GM21381 (cell line): Measurements from ENCODE around the gene RAD51B.

Experiments used
- ATAC-seq: cut with Tn5 transposase; IDR thresholded peaks from one replicate; pipeline ENCODE4 v1.9.1; 2021; ENCODE audit warnings: mild to moderate bottlenecking, moderate library complexity; ENCODE audit not compliant: unreplicated experiment

The RAD51B gene

GRCh38 chr14:68612049-68612448 lies 792.5 kb downstream of the RAD51B start:
- ATAC-seq = no peak

DNA sequence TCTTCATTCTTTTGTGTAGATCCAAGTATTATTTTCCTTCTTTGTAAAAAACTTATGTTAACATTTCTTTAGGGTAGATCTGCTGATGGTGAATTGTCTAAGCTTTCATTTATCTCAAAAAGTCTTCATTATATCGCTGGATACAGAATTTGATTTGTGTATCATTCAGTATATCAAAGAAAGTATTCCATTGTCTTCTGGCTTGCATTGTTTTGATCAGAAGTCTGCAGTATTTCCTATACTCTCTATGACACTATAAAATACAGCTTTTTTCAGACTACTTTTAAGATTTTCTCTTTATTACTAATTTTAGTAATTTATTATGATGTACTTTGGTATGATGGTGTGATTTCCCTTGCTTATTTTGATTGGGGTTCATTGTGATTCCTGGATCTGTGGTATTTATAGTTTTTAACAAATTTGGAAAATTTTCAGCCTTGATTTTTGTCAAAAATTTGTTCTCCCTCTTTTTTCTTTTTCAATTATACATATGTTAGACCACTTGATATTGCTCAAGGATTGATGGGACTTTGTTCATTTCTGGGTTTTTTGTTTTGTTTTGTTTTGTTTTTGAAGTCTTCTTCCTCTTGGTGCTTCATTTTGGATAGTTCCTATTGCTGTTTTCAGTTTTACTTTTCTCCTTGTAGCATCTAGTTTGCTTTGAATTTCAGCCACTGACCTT lies 796.8 kb downstream of the RAD51B start:
- no peak for ATAC-seq

GRCh38 chr14:68619790-68620574 lies 800.4 kb downstream of the RAD51B start:
- no peak for ATAC-seq

GRCh38 chr14:68621400-68622365 lies 802.1 kb downstream of the RAD51B start:
- no peak for ATAC-seq

GRCh38 chr14:68622856-68623255 lies 803.3 kb downstream of the RAD51B start:
- ATAC-seq = no peak

DNA sequence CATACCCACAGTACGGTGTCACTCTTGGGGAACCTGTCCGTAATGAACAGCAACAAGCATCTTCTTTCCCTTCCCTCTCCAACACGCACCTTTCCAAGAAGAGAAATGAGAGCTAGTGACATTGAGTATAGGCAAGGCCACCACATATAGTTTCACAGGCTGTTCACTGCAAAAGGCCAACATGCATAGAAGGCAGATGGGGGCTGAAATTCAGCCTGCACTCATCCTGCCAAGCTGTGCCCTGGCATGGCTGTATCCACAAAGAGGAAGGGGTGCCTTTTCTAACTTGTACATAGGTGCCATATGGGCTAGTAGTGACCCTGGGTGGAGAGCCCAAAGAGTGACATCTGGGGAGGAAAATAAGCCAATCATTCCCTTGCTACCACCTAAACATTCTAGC lies 803.7 kb downstream of the RAD51B start:
- ATAC-seq = no peak

GRCh38 chr14:68623826-68624225 lies 804.2 kb downstream of the RAD51B start:
- no peak for ATAC-seq

DNA sequence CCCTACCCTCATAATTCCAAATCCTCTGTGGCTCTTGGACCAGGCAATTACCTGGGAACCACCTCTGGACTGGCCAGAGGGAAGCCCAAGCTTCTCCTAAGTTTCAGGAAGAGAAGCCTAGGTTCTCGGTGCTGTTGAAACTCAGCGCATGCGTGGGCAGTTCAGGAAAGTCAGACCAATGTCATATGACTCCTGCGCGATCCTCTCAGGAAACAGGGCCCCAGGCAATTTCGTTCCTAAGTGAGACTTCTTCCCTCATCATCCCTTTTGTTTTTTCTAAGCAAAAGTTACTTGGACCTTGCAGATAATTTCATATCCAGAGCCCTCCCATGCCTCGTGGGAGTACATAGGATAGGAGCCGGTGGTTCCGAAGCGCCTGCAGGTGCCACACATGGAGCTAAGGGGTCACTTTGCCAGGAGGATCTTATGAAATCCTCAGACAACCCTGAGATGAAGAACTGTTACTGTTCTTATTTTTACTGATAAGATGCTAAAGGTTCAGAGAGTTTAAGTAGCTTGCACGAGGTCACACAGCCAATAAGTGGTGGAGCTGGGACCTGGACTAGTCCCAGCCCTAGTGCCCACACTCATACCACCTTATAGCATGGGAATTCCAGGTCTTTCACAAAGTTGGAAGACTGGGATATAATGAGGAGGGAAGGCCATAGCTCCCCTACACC lies 805.1 kb downstream of the RAD51B start:
- ATAC-seq = no peak

DNA sequence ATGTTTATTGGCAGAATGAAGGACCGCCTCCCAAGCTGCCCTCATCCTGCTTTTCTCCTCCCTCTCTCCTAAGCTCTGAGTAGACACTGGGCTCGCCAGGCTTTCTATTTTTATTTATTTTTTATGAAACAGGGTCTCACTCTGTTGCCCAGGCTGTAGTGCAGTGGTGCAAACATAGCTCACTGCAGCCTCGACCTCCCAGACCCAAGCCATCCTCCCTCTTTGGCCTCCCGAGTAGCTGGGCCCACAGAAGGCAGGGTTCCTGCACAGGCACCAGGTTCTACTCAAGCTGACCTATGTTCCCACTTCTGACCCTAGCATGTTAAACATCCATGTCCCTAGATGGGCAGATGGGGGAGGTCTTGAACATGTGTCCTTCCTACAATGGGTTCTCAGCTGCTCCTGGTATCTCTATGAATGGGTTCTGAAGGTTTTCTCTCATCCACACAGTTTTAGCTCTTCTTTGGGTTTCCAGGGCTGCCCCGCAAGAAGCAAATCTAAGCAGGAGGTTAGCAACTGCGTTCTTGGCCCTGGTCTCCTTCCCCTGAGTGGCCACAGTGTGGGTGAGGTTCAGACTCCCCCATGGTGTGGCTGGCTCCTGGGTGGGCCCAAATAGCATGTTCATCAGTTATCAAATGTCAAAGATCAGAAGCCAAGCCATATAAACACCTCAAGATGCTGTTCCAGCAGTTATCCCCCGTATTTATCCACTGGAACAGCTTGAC lies 805.9 kb downstream of the RAD51B start:
- ATAC-seq = no peak

GRCh38 chr14:68626386-68626785 lies 806.8 kb downstream of the RAD51B start:
- ATAC-seq = no peak

DNA sequence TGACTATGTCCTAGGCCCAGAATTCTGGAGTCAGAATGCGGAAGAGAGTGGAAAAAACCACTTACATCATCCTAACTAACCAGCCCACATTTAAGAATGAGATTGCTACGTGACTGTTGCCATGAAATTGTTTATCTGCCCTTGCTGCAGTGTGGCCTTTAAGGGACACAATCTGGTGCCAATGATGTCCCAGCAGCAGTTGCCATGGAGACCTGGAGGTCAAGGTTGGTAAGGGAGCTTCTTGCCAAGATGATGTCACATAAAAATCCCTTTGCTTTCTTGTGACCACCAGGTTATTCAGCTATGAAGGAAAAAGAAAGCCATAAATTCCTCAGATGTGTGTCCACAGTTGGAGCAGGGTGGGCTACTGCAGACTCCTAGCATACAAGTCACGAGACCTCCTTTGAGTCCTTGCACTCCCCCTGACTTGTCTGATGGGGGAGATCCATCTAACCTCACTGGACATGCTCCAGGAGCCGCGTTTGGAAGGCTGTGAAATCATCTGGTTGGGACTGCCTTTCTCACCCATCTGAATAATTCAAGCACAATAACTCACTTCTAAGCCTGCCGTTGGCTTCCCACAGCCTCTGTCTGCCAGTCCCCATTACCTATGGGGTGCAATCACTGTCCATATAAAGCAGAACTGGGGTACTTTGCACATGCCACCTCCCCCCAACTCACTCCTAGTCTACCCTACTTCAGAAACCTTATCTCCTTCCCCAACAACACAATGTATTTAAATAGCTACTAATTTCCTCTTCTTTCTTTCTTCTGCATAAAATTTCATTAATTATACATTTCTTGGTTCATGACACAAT lies 807.7 kb downstream of the RAD51B start:
- no peak for ATAC-seq

GRCh38 chr14:68627868-68628604 lies 808.5 kb downstream of the RAD51B start:
- ATAC-seq = no peak

- no peak for ATAC-seq
These were observed 809.2 kb downstream of the RAD51B start for GRCh38 chr14:68628605-68629310.

DNA sequence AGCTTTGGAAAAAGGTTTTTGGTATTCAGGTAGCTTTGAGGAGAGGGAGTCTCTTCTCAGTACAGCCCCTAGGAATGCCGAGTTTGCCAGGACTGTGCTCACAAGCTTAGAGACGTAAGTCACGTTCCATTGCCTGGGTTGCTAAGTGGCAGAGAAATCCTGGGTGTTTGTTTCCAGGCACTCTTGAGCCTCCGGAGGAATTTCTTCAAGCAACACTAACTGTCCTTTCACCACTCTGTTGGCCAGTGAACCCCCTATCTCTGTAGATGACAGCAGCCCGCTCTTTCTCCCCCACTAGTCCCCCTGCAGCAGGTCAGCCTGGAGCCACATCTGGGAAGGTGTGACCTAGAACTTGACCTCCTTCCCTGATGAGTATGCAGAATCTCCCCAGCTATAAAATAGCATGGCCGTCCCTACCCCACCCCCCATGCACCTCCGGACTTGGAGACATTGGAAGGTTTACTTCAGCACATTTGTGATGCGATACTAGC lies 810.5 kb downstream of the RAD51B start:
- no peak for ATAC-seq

DNA sequence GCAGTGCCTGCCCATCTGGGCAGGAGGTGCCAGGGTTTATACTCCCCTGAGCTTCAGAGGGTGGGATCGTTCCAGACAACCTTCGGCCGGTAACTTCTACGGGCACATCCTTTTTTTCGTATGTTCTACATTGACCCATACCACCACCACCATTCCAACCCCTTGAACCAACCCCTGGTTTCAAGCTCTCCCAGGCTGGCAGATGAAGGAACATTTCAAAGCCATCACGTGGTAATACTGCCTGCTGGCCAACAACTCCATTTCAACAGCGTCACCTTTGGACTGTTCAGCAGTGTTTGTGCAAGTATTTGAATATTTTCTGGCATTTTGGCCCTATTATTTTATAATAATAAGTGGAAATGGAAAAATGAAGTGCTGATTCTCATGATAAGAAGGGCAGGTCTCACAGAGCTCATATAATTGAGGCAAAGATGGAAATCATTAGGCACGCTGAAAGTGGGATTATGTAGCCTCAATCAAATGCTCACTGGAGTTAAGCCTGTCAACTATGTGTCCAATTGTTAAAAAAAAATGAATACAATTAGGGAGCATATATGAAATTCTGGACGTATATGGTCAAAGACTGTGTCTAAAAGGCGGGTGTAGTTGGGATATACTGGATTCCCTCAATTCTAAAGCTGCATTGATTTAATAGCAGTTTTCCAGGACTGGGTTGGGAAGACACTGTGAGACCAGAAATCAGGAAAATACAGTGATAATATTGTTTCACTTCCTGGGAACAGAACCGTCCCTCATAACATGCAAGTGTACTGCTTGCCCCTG lies 811.2 kb downstream of the RAD51B start:
- no peak for ATAC-seq

DNA sequence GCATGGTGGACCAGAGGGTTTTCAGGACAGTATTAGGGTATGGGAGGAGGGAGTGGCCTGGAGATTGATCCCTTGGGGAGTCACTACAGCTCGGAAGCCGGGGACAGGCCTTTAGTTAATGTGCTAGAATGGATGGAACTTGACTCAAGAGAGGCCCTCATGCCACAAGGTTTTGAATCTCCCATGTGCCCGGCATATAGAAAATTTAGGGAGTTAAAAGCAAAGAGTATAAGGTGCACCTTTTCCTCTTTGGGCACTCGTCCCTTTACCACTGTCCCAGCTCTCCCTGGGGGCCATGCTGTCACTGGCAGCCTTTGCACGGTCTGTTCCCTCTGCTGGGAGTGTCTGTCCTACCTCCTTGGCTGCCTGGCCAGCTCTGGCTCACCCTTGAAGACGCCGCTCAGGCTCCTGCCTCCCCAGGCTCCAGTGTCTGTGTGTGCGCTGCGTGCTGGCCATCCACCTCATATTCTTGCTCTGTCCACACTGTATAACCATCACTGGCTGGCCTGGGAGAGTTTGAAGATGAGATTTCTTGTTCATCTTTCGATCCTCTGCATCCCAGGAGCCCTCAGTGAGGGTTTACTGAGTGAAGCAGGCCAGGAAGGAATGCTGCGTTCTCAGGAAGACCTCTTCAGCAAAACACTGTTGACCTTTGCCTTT lies 811.9 kb downstream of the RAD51B start:
- ATAC-seq = no peak
